Activated CD4-positive, alpha-beta T cell treated with anti-CD3 and anti-CD28 coated beads, Interleukin-10, Interleukin-2, amounts not matched to agents 100 ng/mL and 50 ng/mL, durations not matched to agents 16 hours and 8 hours (primary cell): ENCODE measurements around the gene IFT80.
"Not testable (repeated sequence)": the region's sequence is repeated elsewhere in the genome, so short reads cannot be mapped to it uniquely, and the experiment has no call there.

Source experiments
- DNase-seq: peaks from one replicate; pipeline ENCODE4 v3.0.0-alpha.2; 2020

IFT80 gene

GRCh38 chr3:160355826-160356225 lies 43.2 kb downstream of the IFT80 start:
- no peak for DNase-seq

GRCh38 chr3:160346511-160346910 lies 52.5 kb downstream of the IFT80 start:
- DNase-seq, result no peak

- peak; percentile 4 for DNase-seq
These were observed 55.9 kb downstream of the IFT80 start for GRCh38 chr3:160343132-160343531.

GRCh38 chr3:160340351-160340750 lies 58.7 kb downstream of the IFT80 start:
- DNase-seq, result no peak

GRCh38 chr3:160331127-160331937 lies 67.7 kb downstream of the IFT80 start:
- no peak for DNase-seq

- DNase-seq, result no peak
These were observed 68.3 kb downstream of the IFT80 start for GRCh38 chr3:160330690-160331089.

- no peak for DNase-seq
These were observed 68.9 kb downstream of the IFT80 start for GRCh38 chr3:160330109-160330508.

- not testable (repeated sequence) for DNase-seq
These were observed 72.7 kb downstream of the IFT80 start for GRCh38 chr3:160326286-160326685.

- DNase-seq, result not testable (repeated sequence)
These were observed 77.2 kb downstream of the IFT80 start for GRCh38 chr3:160321821-160322220.

- no peak for DNase-seq
These were observed 79.7 kb downstream of the IFT80 start for GRCh38 chr3:160319322-160319721.

GRCh38 chr3:160314995-160315394 lies 84.0 kb downstream of the IFT80 start:
- no peak for DNase-seq

- DNase-seq, result no peak
These were observed 86.9 kb downstream of the IFT80 start for GRCh38 chr3:160312014-160312624.

GRCh38 chr3:160302806-160303205 lies 96.2 kb downstream of the IFT80 start:
- no peak for DNase-seq

GRCh38 chr3:160296591-160296990 lies 102.4 kb downstream of the IFT80 start:
- no peak for DNase-seq

- no peak for DNase-seq
These were observed 107.1 kb downstream of the IFT80 start for GRCh38 chr3:160291909-160292299.

GRCh38 chr3:160291290-160291908 lies 107.6 kb downstream of the IFT80 start:
- DNase-seq, result no peak

GRCh38 chr3:160287666-160288065 lies 111.4 kb downstream of the IFT80 start:
- no peak for DNase-seq

GRCh38 chr3:160286231-160286630 lies 112.8 kb downstream of the IFT80 start:
- DNase-seq, result no peak

GRCh38 chr3:160280836-160281235 lies 118.2 kb downstream of the IFT80 start:
- no peak for DNase-seq

- no peak for DNase-seq
These were observed 119.4 kb downstream of the IFT80 start for GRCh38 chr3:160279657-160280056.

GRCh38 chr3:160278210-160278609 lies 120.8 kb downstream of the IFT80 start:
- DNase-seq, result no peak

- DNase-seq, result no peak
These were observed 133.9 kb downstream of the IFT80 start for GRCh38 chr3:160265088-160265487.

GRCh38 chr3:160260587-160261270 lies 138.3 kb downstream of the IFT80 start:
- DNase-seq, result no peak

- DNase-seq, result no peak
These were observed 139.4 kb downstream of the IFT80 start for GRCh38 chr3:160259589-160259988.
